Upper lobe of right lung (tissue), 1 donor: ENCODE results near the gene GEMIN4. TPM values are rescaled to one million over a fixed set of nuclear protein-coding genes. Genes with fewer than 3 reads are reported as not detected.
"Not testable (repeated sequence)": the region's sequence is repeated elsewhere in the genome, so short reads cannot be mapped to it uniquely, and the experiment has no call there.

ENCODE experiments used
- ATAC-seq: fragments of 200-7000 bp; cut with Tn5 transposase; one replicate; pipeline ENCODE4 v1.9.1; 2020; ENCODE audit warnings: mild to moderate bottlenecking, moderate library complexity
- DNase-seq: peaks from one replicate; pipeline ENCODE4 v3.0.0-alpha.2; 2020
- H3K27ac ChIP-seq: fragments of 200-600 bp; one replicate; pipeline ENCODE4 v1.8.0; 2022
- H3K27me3 ChIP-seq: fragments of 200-600 bp; one replicate; pipeline ENCODE4 v1.8.0; 2022; ENCODE audit warnings: mild to moderate bottlenecking
- H3K36me3 ChIP-seq: fragments of 200-600 bp; one replicate; pipeline ENCODE4 v1.8.0; 2022
- H3K4me1 ChIP-seq: fragments of 200-600 bp; one replicate; pipeline ENCODE4 v1.8.0; 2022
- H3K4me3 ChIP-seq: fragments of 200-600 bp; one replicate; pipeline ENCODE4 v1.8.0; 2022; ENCODE audit warnings: mild to moderate bottlenecking
- H3K9me3 ChIP-seq: fragments of 200-600 bp; one replicate; pipeline ENCODE4 v1.8.0; 2022
- intact Hi-C: fragments of 100-400 bp; cut with DNase I; formaldehyde crosslinking; loops from one replicate; pipeline ENCODE4 v1.11.0; 2022
- total RNA-seq: library from RNA; stranded (reverse); fragmentation: NEBNext Ultra II Directional; extraction: Animal tissue kit (Norgen Biotek cat#: 25700); gene quantifications from one replicate; pipeline ENCODE4 v1.2.1, GENCODE V29; 2021
- TF ChIP-seq, protein P1 (sequence below): fragments of 200-600 bp; IDR thresholded peaks from one replicate; pipeline ENCODE4 v1.8.0; 2022; ENCODE audit warnings: antibody characterized with exemption
- donor health status: DM: no; HTN: yes; CAD: no; lungs with severe emphysema.

GEMIN4 gene
- total RNA-seq, 1 donor from 2014 or later, result 23.0 TPM

DNA sequence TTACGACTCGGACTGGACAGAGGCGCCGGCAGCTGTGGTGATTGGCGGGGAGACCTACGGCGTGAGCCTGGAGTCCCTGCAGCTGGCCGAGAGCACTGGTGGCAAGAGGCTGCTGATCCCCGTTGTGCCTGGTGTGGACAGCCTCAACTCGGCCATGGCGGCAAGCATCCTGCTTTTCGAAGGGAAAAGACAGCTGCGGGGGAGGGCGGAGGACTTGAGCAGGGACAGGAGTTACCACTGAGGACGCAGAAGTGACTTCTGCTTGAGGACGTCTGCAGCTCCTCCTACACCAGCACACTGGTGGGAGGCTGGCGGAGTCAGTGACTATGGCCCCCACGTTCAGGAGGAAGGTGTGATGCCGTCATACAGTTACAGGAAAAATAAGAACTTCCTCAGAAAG, 39.8 kb upstream of the GEMIN4 start:
- Histone ChIP-seq H3K27ac (no peak overlapping the region), H3K9me3 (no peaks in the 10 kb centered on the region), H3K4me1 (peaks cover 14% of the 10 kb centered on the region), H3K36me3 (peaks cover 46% of the 10 kb centered on the region), H3K4me3 (no peak overlapping the region), H3K27me3 (no peaks in the 10 kb centered on the region)
- intact Hi-C loops, result loop anchor here (5.0 kb wide), 1 partner anchor 195 kb away; no protein-coding TSS in a partner anchor
- ATAC-seq (no peak), DNase-seq (no peak)
- TF ChIP-seq, protein P1, sequence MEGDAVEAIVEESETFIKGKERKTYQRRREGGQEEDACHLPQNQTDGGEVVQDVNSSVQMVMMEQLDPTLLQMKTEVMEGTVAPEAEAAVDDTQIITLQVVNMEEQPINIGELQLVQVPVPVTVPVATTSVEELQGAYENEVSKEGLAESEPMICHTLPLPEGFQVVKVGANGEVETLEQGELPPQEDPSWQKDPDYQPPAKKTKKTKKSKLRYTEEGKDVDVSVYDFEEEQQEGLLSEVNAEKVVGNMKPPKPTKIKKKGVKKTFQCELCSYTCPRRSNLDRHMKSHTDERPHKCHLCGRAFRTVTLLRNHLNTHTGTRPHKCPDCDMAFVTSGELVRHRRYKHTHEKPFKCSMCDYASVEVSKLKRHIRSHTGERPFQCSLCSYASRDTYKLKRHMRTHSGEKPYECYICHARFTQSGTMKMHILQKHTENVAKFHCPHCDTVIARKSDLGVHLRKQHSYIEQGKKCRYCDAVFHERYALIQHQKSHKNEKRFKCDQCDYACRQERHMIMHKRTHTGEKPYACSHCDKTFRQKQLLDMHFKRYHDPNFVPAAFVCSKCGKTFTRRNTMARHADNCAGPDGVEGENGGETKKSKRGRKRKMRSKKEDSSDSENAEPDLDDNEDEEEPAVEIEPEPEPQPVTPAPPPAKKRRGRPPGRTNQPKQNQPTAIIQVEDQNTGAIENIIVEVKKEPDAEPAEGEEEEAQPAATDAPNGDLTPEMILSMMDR, result no peak

DNA sequence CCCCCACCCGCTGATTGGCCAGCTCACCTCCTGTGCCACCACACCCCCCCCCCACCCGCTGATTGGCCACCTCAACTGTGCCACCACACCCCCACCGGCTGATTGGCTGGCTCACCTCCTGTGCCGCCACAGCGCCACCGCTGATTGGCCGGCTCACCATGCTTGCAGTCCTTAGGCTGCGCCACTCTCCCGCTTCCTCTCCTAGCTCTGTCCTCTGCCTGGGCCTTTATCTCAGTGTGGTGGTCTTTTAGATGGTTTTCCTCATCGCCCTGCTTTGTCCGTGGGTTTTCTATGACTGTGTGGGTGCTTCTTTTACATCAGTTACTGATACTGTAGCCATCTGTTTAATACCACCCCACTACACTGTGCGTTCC, 38.8 kb upstream of the GEMIN4 start:
- intact Hi-C loops, result loop anchor here (5.0 kb wide), 1 partner anchor 196 kb away; no protein-coding TSS in a partner anchor
- H3K9me3 ChIP-seq, ATAC-seq, H3K4me3 ChIP-seq, DNase-seq, H3K27me3 ChIP-seq, H3K27ac ChIP-seq: not testable (repeated sequence)
- Histone ChIP-seq H3K4me1 (peaks cover 14% of the 10 kb centered on the region), H3K36me3 (peaks cover 46% of the 10 kb centered on the region)

DNA sequence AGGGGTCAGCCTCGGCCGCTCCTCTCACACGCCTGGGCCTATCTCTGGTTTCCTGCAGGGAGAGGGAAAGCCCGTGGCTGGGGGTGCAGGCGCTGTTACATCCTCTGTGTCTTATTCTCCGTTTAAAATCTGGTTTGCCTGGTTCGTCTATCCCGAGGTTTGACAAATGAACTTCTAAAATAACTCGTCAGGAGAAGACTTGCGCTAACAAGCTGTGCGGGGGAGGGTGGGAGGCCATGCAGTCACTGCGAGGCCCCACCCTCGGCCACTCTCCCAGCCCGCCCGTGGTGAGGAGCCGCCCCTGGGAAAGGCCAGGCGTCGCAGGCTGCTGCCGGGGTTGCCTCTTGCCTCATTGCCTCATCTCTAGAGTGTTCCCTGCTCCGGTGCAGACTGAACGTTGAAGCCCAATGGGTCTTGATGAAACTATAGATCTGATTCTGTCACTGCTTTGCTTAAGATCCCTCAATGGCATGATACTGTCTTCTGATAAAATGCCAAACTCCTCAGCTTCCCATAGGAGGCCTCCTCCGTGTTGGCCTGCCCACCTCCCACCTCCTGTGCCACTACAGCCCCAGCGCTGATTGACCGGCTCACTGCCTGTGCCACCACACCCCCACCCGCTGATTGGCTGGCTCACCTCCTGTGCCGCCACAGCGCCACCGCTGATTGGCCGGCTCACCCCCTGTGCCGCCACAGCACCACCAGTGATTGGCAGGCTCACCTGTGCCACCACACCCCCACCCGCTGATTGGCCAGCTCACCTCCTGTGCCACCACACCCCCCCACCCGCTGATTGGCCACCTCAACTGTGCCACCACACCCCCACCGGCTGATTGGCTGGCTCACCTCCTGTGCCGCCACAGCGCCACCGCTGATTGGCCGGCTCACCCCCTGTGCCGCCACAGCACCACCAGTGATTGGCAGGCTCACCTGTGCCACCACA, 38.1 kb upstream of the GEMIN4 start:
- not testable (repeated sequence) for H3K9me3 ChIP-seq, DNase-seq, H3K4me1 ChIP-seq, H3K27me3 ChIP-seq, H3K4me3 ChIP-seq, H3K27ac ChIP-seq, ATAC-seq
- intact Hi-C loops, result loop anchor here (5.0 kb wide), 1 partner anchor 197 kb away; no protein-coding TSS in a partner anchor
- peaks cover 46% of the 10 kb centered on the region for H3K36me3 ChIP-seq

DNA sequence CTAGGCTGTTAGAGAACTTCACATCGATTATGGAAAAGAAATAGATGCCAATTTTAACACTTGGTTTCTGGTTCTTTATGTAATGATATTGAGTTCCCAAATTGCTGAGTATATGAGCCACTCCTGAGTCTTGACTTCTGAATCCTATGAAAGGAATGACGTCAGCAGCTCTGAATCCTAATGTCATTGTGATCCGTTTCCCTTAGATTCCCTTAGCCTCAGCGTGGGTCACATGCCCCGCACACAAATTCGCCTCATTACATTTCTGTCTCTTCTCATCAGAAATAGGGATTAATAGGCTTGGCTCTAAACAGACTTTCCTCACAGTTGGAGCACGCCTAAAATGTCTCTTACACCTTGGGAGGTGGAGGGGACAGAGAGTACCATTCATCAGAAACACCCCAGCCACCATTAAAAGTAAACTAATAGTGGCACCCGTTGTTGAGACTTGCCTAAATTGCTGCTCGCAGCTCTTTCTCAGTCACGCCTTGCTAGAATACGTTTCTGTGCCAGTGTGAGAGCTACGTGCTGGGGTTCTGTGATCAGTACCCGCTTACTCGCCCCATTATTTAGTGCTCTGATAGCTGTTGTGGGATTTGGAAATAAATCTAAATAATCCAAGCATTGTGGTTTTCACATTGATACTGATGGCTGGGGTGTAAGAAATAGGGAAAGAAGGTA, 37.2 kb upstream of the GEMIN4 start:
- ATAC-seq (no peak), DNase-seq (no peak)
- H3K27me3 ChIP-seq, result no peaks in the 10 kb centered on the region
- intact Hi-C loops, result no loop called here
- peaks cover 50% of the 10 kb centered on the region for H3K36me3 ChIP-seq
- peaks cover 1% of the 10 kb centered on the region for H3K4me1 ChIP-seq
- TF ChIP-seq, protein P1, result no peak
- no peak overlapping the region for H3K27ac ChIP-seq
- no peak overlapping the region for H3K4me3 ChIP-seq
- H3K9me3 ChIP-seq, result no peaks in the 10 kb centered on the region

DNA sequence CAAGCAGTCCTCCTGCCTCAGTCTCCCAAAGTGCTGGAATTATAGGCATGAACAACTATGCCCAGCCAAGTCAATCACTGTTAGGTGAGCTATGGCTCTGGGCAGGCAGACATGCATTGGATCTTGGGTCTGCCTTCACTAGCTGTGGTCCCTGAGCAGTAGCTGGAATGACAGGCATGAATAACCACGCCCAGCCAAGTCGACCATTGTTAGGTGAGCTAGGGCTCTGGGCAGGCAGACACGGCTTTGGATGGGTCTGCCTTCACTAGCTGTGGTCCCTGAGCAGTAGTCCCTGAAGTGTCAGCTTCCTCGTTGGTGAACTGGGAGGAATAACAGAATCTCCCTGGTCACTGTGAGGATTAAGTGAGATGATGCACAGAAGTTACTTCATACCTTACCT, 36.5 kb upstream of the GEMIN4 start:
- intact Hi-C loops, result no loop called here
- ATAC-seq (no peak), DNase-seq (peak; percentile 21)
- Histone ChIP-seq H3K36me3 (peaks cover 51% of the 10 kb centered on the region), H3K4me3 (no peak overlapping the region), H3K9me3 (no peaks in the 10 kb centered on the region), H3K27ac (no peak overlapping the region), H3K27me3 (no peaks in the 10 kb centered on the region), H3K4me1 (peaks cover 9% of the 10 kb centered on the region)
- TF ChIP-seq, protein P1, result no peak

DNA sequence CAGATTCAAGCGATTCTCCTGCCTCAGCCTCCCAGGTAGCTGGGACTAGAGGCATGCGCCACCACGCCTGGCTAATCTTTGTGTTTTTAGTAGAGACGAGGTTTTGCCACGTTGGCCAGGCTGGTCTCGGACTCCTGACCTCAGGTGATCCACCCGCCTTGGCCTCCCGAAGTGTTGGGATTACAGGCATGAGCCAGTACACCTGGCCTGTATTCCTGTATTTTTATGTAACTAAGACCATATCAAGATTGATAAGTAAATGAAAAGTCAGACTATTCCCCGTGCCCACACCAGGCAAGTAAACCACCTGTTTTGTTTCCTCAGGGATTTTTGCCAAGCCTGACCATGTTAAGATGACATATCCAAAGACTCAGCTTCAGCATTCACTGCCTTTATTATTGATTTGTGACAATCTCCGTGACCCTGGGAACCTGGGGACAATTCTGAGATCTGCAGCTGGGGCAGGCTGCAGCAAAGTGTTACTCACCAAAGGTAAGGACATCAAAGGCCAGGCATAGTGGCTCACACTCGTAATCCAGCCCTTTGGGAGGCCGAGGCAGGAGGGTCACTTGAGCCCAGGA, 35.7 kb upstream of the GEMIN4 start:
- TF ChIP-seq, protein P1, result no peak
- peaks cover 50% of the 10 kb centered on the region for H3K36me3 ChIP-seq
- peaks cover 16% of the 10 kb centered on the region for H3K4me1 ChIP-seq
- H3K27ac ChIP-seq, result no peak overlapping the region
- intact Hi-C loops, result no loop called here
- no peak overlapping the region for H3K4me3 ChIP-seq
- H3K27me3 ChIP-seq, result no peaks in the 10 kb centered on the region
- no peaks in the 10 kb centered on the region for H3K9me3 ChIP-seq
- DNase-seq (peak; percentile 12), ATAC-seq (no peak)

DNA sequence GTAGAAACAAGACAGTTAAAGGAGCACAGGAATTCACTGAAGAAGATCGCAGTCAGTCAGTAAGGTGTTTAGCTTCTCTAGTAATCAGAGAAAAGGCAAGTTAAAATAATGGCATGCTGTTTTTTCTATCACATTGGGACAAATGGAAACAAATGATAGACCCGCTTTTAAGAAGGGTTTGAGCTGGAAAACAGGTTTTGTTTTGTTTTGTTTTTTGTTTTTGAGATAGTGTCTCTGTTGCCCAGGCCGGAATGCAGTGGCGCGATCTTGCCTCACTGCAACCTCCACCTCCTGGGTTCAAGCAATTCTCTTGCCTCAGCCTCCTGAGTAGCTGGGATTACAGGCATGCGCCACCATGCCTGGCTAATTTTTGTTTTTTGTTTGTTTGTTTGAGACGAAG, 33.8 kb upstream of the GEMIN4 start:
- DNase-seq, result peak; percentile 38
- H3K27ac ChIP-seq, intact Hi-C loops, H3K4me3 ChIP-seq, H3K27me3 ChIP-seq, H3K9me3 ChIP-seq, ATAC-seq: not testable (repeated sequence)
- H3K4me1 ChIP-seq, result peaks cover 23% of the 10 kb centered on the region
- H3K36me3 ChIP-seq, result peaks cover 33% of the 10 kb centered on the region
